ENCODE measurements around the gene TDRD5.

TDRD5 gene

DNA sequence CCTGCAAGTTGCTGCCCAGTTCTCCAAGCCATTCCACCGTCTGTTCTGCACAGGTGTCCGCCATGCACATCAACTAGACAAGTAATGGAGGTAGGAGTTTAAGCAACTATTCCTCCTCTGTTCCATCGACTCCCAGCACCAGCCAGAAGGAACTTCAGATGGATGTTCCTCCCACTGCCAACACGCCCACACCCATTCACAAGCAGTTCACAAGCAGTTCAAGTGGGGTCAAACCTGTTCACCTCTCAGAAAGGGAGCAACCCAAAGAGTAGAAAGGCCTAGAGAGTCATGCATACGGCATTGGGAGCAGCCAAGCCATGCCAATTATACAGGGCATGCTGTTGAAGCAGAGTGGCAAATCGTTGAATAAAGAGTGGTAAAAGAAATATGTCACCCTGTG, 4.3 kb upstream of the TDRD5 start:
- TF ChIP-seq GATA3 (IDR thresholded peaks at IDR 0.05; ENCODE audit: low read depth, low read length) (no peak), GATA2 (IDR thresholded peaks at IDR 0.05; ENCODE audit: low read depth, low read length) (no peak)

DNA sequence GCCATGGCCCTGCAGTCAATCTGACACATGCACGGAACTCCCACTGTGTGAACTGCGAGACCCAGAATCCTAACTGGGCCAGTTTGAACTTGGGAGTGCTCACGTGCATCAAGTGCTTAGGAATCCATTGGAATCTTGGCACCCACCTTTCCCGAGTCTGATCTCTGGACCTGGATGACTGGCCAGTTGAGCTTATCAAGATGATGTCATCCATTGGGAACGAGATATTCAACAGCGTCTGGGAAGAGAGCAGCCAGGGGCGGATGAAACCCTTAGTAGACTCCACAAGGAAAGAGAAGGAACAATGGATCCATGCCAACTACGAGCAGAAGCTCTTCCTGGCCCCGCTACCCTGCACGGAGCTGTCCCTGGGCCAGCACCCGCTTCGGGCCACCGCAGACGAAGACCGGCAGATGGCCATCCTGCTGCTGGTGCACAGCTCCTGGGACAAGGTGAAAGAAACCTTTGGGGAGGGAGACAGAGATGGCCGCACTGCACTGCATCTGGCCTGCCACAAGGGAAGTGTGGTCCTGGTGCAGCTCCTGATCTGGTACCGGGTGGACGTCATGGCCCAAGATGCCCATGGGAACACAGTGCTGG, 3.1 kb upstream of the TDRD5 start:
- TF ChIP-seq GATA2 (IDR thresholded peaks at IDR 0.05; ENCODE audit: low read depth, low read length) (no peak), GATA3 (IDR thresholded peaks at IDR 0.05; ENCODE audit: low read depth, low read length) (no peak)

DNA sequence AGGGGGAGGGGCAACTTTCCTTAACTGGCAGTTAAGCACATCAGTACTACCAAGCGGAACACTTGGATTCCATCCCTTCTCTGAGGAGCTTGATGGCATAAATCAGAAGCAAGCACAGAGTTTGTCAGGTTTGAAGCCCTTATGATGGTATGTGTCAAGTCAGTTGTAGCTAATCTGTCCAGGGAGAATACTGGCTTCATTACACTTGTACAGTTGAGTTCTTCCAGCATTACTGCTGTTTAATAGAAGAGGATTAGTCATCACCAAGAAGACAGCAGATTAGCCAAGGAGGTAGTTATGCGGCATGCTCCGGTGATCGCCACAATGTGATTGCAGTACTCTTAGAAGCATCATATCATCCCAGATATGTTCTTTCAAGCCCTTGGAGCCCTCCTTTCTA, 2.1 kb upstream of the TDRD5 start:
- no peak for TF ChIP-seq GATA2 (IDR thresholded peaks at IDR 0.05; ENCODE audit: low read depth, low read length)
- TF ChIP-seq GATA3 (IDR thresholded peaks at IDR 0.05; ENCODE audit: low read depth, low read length), result no peak

DNA sequence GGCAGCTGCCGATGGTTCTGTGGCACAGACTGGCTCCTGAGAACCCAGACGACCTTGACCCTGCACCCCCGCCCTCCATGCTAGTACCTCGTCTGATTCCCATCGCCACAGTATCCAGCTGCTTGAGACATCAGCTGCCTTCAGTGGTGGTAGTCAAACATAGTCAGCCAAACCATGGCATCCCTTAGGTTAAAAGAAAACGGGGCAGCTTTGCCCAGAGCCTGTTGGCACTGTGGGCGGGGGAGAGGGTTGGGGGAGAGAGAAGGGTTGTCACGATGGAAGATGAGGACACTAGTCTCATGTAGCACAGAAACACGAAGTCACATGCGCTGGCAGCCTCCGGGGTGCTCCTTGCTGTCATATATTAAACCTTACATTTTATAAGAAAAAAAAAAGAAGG, 961 bp upstream of the TDRD5 start:
- no peak for TF ChIP-seq GATA2 (IDR thresholded peaks at IDR 0.05; ENCODE audit: low read depth, low read length)
- TF ChIP-seq GATA3 (IDR thresholded peaks at IDR 0.05; ENCODE audit: low read depth, low read length), result no peak

DNA sequence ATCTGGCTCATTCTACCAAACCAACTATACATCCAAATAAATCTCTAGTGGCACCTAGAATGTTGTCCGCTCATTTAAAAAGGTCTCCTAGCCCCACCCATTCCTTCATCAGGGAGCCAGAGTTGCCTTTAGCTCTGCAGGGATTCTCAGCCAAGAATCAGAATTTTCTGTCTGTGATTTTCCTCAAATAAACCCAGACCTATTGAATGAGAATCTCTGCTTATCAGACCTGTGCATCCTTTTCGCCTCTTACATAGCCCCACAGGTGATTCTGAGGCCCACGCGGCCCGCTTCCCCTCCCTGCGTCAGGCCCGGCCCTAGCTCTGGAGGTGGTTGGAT, 410 bp upstream of the TDRD5 start:
- TF ChIP-seq GATA2 (IDR thresholded peaks at IDR 0.05; ENCODE audit: low read depth, low read length), result no peak
- TF ChIP-seq GATA3 (IDR thresholded peaks at IDR 0.05; ENCODE audit: low read depth, low read length), result no peak

DNA sequence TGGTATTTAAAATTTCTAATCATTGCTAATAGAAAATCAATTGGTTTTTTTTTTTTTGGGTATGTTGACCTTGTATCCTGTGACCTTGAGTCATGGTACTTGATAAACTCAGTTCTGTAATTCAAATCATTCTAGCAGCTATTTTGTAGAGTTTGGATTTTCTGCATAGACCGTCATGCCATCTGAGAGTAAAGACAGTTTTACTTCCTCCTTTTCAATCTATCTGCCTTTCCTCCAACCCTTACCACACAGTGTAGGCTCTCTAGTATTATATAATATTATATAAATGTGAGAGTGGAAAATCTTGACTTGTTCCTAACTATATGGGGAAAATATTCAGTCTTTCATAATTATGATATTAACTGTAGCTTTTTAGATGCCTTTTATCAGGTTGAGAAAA, 7.0 kb downstream of the TDRD5 start:
- TF ChIP-seq GATA2 (IDR thresholded peaks at IDR 0.05; ENCODE audit: low read depth, low read length) (no peak), GATA3 (IDR thresholded peaks at IDR 0.05; ENCODE audit: low read depth, low read length) (no peak)

DNA sequence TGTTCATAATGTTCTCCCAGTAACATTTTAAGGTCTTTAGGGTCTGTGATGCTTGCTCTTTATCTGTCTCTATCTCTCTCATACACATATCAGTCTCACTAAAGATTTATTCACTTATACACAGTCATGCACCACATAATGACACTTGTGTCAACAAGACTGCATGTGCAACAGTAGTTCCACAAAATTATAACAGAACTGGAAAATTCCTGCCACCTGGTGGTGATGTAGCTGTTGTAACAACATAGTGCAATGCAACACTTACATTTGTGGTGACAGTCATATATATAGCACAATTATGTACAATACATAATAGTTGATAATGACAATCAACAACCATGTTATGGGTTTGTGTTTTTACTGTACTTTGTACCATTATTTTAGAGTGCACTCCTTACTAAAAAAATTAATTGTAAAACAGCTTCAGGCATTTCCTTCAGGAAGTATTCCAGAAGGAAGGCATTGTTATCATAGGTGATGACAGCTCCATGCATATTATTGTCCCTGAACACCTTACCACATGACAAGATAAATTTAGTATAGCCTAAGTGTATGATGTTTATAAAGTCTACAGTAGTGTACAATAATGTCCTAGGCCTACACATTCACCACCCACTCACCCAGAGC, 8.1 kb downstream of the TDRD5 start:
- TF ChIP-seq GATA3 (IDR thresholded peaks at IDR 0.05; ENCODE audit: low read depth, low read length) (no peak), GATA2 (IDR thresholded peaks at IDR 0.05; ENCODE audit: low read depth, low read length) (no peak)

DNA sequence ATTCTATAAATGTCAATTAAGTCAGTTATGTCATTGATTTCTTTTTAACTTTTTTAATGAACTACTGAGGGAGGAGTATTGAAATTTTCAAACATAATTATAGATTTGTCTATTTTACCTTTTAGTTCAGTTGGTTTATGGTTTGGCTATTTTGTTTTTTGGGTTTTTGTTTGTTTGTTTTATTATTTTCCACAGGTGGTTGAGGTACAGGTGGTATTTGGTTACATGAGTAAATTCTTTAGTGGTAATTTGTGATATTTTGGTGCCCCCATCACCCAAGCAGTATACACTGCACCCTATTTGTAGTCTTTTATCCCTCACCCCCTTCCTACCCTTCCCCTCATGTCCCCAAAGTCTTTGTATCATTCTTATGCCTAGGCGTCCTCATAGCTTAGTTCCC, 9.5 kb downstream of the TDRD5 start:
- TF ChIP-seq GATA3 (IDR thresholded peaks at IDR 0.05; ENCODE audit: low read depth, low read length) (no peak), GATA2 (IDR thresholded peaks at IDR 0.05; ENCODE audit: low read depth, low read length) (no peak)

DNA sequence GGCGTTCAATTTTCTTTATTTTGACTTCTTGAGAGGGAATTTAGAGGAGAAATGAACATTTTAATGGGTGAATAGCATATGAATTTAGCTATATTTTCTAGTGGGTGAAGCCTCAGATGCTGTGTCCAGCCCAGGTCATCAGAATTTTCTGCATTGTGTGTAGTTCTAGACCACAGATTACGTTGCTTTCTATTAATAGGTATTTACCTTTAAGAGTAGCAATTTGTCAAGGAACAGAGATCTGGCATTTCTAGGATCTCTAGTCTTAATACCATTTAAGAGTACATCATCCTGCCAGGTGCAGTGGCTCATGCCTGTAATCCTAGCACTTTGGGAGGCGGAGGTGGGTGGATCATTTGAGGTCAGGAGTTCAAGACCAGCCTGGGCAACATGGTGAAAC, 20.7 kb downstream of the TDRD5 start:
- no peak for TF ChIP-seq GATA3 (IDR thresholded peaks at IDR 0.05; ENCODE audit: low read depth, low read length)
- TF ChIP-seq GATA2 (IDR thresholded peaks at IDR 0.05; ENCODE audit: low read depth, low read length), result no peak

DNA sequence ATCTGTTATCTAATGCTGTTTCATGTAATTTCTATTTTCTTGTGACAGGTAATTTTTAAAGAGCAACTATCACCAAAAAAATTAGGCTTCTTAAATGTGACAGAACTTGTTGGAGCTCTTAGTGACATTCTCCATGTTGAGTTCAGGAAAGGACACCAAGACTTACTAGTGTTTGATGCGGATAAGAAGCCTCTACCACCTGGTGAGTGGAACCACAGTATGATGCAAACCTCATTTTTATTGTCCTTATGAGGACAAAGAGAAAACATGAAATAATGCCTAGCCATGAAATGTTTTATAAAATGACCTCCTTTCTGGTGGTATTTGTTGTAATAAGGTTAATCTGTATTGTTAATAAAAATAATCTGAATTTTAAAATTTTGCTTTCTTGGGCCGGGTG, 39.1 kb downstream of the TDRD5 start:
- TF ChIP-seq GATA2 (IDR thresholded peaks at IDR 0.05; ENCODE audit: low read depth, low read length) (no peak), GATA3 (IDR thresholded peaks at IDR 0.05; ENCODE audit: low read depth, low read length) (no peak)

DNA sequence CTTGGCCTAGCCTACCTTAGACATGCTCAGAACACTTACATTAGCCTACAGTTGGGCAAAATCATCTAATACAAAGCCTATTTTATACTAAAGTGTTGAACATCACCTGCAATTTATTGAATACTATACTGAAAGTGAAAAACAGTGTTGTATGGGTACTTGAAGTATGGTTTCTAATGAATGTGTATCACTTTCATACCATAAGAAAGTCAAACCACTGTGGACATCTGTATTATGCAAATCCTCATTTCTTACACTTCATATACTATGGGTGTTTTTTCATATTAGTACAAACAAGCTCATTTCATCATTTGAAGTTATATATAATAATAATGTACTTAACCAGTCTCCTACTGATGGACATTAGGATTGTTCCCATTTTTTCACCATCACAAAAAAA, 41.2 kb downstream of the TDRD5 start:
- no peak for TF ChIP-seq GATA2 (IDR thresholded peaks at IDR 0.05; ENCODE audit: low read depth, low read length)

DNA sequence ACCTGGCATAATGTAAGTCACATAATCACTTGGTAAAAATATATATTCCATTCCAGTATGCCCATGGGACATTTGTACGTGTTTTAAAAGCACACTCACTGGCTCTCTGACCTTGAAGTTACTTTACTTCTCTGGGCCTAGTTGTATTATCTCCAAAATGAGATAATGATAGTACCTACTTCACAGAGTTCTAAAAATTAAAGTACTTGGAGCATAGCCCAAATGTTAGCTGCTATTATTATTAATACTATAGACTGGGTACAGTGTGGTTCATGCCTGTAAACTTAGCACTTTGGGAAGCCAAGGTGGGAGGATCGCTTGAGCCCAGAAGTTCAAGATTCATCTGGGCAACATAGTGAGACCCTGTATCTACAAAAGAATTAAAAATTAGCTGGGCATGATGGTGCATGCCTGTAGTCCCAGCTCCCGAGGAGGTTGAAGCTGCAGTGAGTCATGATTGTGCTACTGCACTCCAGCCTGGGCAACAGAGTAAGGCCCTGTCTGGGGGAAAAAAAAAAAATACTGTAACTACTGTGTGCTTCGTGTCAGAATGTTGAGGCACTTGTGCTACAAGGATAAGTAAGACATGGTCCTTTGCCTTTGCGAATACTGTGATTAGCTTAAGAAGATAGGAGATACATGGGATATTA, 45.7 kb downstream of the TDRD5 start:
- TF ChIP-seq GATA2 (IDR thresholded peaks at IDR 0.05; ENCODE audit: low read depth, low read length) (no peak), GATA3 (IDR thresholded peaks at IDR 0.05; ENCODE audit: low read depth, low read length) (no peak)

DNA sequence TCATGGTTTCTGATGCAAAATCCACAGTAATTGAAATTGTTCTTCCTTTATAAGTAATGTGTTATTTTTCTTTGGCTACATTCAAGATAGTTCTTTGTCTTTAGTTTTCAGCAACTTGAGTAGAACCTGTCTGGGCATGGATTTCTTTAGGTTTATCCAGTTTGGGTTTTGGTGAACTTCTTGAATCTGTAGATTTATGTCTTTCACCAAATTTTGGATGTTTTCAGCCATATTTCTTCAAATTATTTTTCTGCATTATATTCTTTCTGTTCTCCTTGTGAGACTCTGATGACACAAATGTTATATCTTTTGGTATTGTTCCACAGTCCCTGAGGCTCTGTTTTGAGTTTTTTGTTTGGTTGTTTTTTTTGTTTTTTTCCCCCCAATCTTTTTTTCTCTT, 69.4 kb downstream of the TDRD5 start:
- no peak for TF ChIP-seq GATA2 (IDR thresholded peaks at IDR 0.05; ENCODE audit: low read depth, low read length)
- TF ChIP-seq GATA3 (IDR thresholded peaks at IDR 0.05; ENCODE audit: low read depth, low read length), result no peak

DNA sequence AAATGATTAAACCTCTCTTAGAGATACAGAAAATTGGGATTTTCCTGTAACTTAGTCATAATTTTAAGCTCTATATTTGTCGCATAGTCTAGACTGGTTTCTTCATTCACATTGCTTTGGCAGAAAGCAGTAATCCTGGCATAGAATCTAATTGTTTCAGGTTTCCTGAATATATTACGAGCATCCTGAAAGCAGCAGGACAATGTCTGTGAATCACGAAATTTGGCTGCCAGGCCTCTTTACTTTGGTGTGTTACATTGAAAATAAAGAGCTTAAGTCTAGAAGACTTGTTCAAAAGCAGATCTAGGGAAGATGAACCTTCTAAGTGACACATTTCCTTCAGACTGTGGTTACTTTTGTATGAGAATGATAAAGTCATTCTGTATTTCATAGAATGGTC, 72.2 kb downstream of the TDRD5 start:
- no peak for TF ChIP-seq GATA3 (IDR thresholded peaks at IDR 0.05; ENCODE audit: low read depth, low read length)

DNA sequence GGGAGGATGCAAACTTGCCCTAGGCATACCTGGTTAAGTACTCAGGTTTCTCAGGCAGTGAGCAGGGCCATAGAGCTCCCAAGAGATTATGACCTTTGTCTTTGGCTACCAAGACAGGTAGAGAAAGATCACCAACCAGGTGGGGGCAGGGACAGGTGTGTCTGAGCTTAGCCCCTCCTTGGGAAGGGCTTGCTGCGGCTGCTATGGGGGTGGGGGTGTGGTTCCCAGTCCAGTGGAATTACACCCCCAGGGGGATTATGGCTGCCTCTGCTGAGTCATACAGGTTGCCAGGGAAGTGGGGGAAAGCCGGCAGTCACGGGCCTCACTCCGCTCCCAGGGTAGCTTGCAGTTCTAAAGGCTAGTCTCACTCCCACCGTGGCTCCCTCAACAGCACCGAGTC, 86.2 kb downstream of the TDRD5 start:
- TF ChIP-seq GATA3 (IDR thresholded peaks at IDR 0.05; ENCODE audit: low read depth, low read length) (no peak), GATA2 (IDR thresholded peaks at IDR 0.05; ENCODE audit: low read depth, low read length) (no peak)

All from SH-SY5Y (cell line).